K562 (cell line): ENCODE data around the gene MID2. TPM values are rescaled to one million over a fixed set of nuclear protein-coding genes. Genes with fewer than 3 reads are reported as not detected.

Source experiments
- ATAC-seq: fragments of 200-7000 bp; cut with Tn5 transposase; 3 replicates; pipeline ENCODE4 v1.9.1; 2020; ENCODE audit warnings: moderate library complexity
- Bru-seq: library from RNA; stranded (reverse); fragments of 400-500 nt; gene quantifications from one replicate; lab custom pipeline; 2021; lab: Mats Ljungman, UMichigan
- BruChase-seq, 2 experiments: library from RNA; stranded (reverse); fragments of 400-500 nt; gene quantifications; one replicate each; lab custom pipeline; 2021; lab: Mats Ljungman, UMichigan
- BruUV-seq: library from RNA; stranded (reverse); fragments of 400-500 nt; replicated peaks from 2 replicates; lab custom pipeline; 2021; lab: Mats Ljungman, UMichigan
- CTCF ChIA-PET: fragments of 300-600 bp; formaldehyde crosslinking; extraction: SDS; loops from one replicate; lab custom pipeline; 2021; ENCODE audit warnings: low intra/inter-chr PET ratio; lab: Yijun Ruan, JAX
- POLR2A ChIA-PET: fragments of 300-600, 350-650 bp; sonication (Branson Sonifier 250); formaldehyde crosslinking; extraction: SDS; loops from one replicate; lab custom pipeline; 2021; ENCODE audit warnings: antibody characterized with exemption, inconsistent platforms; lab: Yijun Ruan, JAX
- DNase-seq, 4 experiments: peaks; one replicate each; pipeline versions ENCODE4 v3.0.0 to v3.0.0-alpha.2; 2011 to 2018; ENCODE audit warnings: low spot score in 3 of 4, mixed read lengths in 3 of 4; ENCODE audit errors: extremely low read depth in 1 of 4
- FAIRE-seq: peaks from 2 replicates; lab custom pipeline; 2011; peaks lifted over from hg19 to GRCh38; lab: Jason Lieb, UNC
- H2AFZ ChIP-seq: 2 replicates; pipeline ENCODE4 v1.6.0; 2011; ENCODE audit warnings: low read depth, low read length, control low read depth, inconsistent platforms
- H3K27ac ChIP-seq: fragments of 200-600 bp; 3 replicates; pipeline ENCODE4 v1.8.0; 2011; ENCODE audit warnings: low read depth, mild to moderate bottlenecking, control low read depth, inconsistent platforms, low read length, moderate library complexity, mixed read lengths; ENCODE audit errors: extremely low read depth
- H3K27me3 ChIP-seq, 2 experiments: fragments of 300-600 bp in 1 of 2; 2 replicates in 1 of 2; 3 replicates in 1 of 2; pipeline versions ENCODE4 v1.6.0 to v1.8.0; 2011; ENCODE audit warnings: inconsistent platforms in 2 of 2, low read length in 2 of 2, mild to moderate bottlenecking in 1 of 2, mixed read lengths in 1 of 2, moderate library complexity in 1 of 2; ENCODE audit not compliant: control insufficient read depth in 2 of 2, insufficient read depth in 2 of 2
- H3K36me3 ChIP-seq: fragments of 300-600 bp; 3 replicates; pipeline ENCODE4 v1.8.0; 2011; ENCODE audit warnings: mild to moderate bottlenecking, low read length, inconsistent platforms; ENCODE audit not compliant: control insufficient read depth, insufficient read depth
- H3K4me1 ChIP-seq, 2 experiments: fragments of 200-600 bp in 1 of 2; replicated peaks in 1 of 2; 2 replicates in 1 of 2; 3 replicates in 1 of 2; pipeline versions ENCODE4 v1.5.1 to v1.8.0; 2011; ENCODE audit warnings: inconsistent platforms in 2 of 2, low read length in 2 of 2, mild to moderate bottlenecking in 1 of 2, mixed read lengths in 1 of 2, moderate library complexity in 1 of 2; ENCODE audit not compliant: control insufficient read depth in 2 of 2, insufficient read depth in 2 of 2
- H3K4me2 ChIP-seq: 2 replicates; pipeline ENCODE4 v1.6.1; 2011; ENCODE audit warnings: low read length, control low read depth, inconsistent platforms, mixed read lengths; ENCODE audit not compliant: insufficient read depth
- H3K4me3 ChIP-seq: fragments of 200-600 bp; sonication (generic), shearing (Covaris generic); 2 replicates; pipeline ENCODE4 v1.5.1; 2016; ENCODE audit warnings: control low read depth, inconsistent platforms
- H3K79me2 ChIP-seq: fragments of 200-600 bp; 3 replicates; pipeline ENCODE4 v1.8.0; 2011; ENCODE audit warnings: low read length, inconsistent platforms; ENCODE audit not compliant: control insufficient read depth, insufficient read depth
- H3K9ac ChIP-seq, 2 experiments: 2 replicates each; pipeline versions ENCODE4 v1.6.0 to v1.6.1; 2011; ENCODE audit warnings: low read depth in 2 of 2, low read length in 2 of 2, control low read depth in 1 of 2, inconsistent platforms in 1 of 2, mild to moderate bottlenecking in 1 of 2, mixed read lengths in 1 of 2; ENCODE audit not compliant: insufficient read depth in 1 of 2
- H3K9me1 ChIP-seq: one replicate; pipeline ENCODE4 v1.6.0; 2011; ENCODE audit warnings: inconsistent platforms, mild to moderate bottlenecking, low read length, moderate library complexity; ENCODE audit not compliant: control insufficient read depth, insufficient read depth
- H3K9me3 ChIP-seq: replicated peaks from 2 replicates; pipeline ENCODE4 v1.5.1; 2011; ENCODE audit warnings: low read depth, low read length, inconsistent platforms; ENCODE audit not compliant: control insufficient read depth, insufficient read depth
- H4K20me1 ChIP-seq: replicated peaks from 2 replicates; pipeline ENCODE4 v1.6.1; 2011; ENCODE audit warnings: low read length, inconsistent platforms, mixed read lengths; ENCODE audit not compliant: control insufficient read depth, insufficient read depth
- CREB3L1 ChIP-seq: fragments of 450-650 bp; IDR thresholded peaks from 2 replicates; pipeline ENCODE4 v1.6.1; 2014; ENCODE audit warnings: low read depth, mild to moderate bottlenecking, moderate library complexity, borderline replicate concordance
- SMAD2 ChIP-seq: fragments of 150-350 bp; IDR thresholded peaks from 2 replicates; pipeline ENCODE4 v1.6.1; 2014; ENCODE audit warnings: low read depth, mild to moderate bottlenecking, low read length
- STAT6 ChIP-seq: sonication (generic); formaldehyde crosslinking; IDR thresholded peaks from 2 replicates; pipeline ENCODE4 v1.8.1; 2023; ENCODE audit warnings: mild to moderate bottlenecking, missing genetic modification reagents
- TCF7L2 ChIP-seq: fragments of 150-350 bp; IDR thresholded peaks from 2 replicates; pipeline ENCODE4 v1.6.1; 2016; ENCODE audit warnings: low read depth, mild to moderate bottlenecking, low read length, moderate library complexity
- TSHZ1 ChIP-seq: fragments of 250-450 bp; sonication (Bioruptor Pico); IDR thresholded peaks from 2 replicates; pipeline ENCODE4 v1.4.0; 2020; ENCODE audit warnings: mild to moderate bottlenecking, moderate library complexity
- WGBS: fragments of 100-300 bp; shearing (Covaris generic); methylation state at CpG from one replicate; pipeline ENCODE4 v1.1.6; 2016; ENCODE audit warnings: low coverage, mixed read lengths; ENCODE audit not compliant: insufficient coverage; ENCODE audit errors: missing lambda C conversion rate; 5-methylcytosine and 5-hydroxymethylcytosine counted together
- in situ Hi-C: fragments of 300-500 bp; cut with MboI; formaldehyde crosslinking; loops from 4 replicates; pipeline ENCODE4 v1.15.0; 2018; ENCODE audit warnings: inconsistent platforms, mixed read lengths
- intact Hi-C: fragments of 100-400 bp; cut with micrococcal nuclease; formaldehyde crosslinking; loops from 2 replicates; pipeline ENCODE4 v1.14.2; 2022
- long read RNA-seq, 3 experiments: library from polyadenylated mRNA in 2 of 3; library from RNA in 1 of 3; unstranded in 2 of 3; stranded (forward) in 1 of 3; transcript quantifications; one replicate each; pipeline ENCODE4 v2.0.0, GENCODE V29; 2019 to 2022
- polyA minus RNA-seq, 3 experiments: library from RNA; depleted of rRNA, polyadenylated mRNA; stranded (reverse); fragments of >200 nt; gene quantifications; 2 replicates each; pipeline ENCODE4 v1.2.3, GENCODE V29; 2011
- polyA plus RNA-seq, 8 experiments: library from polyadenylated mRNA; depleted of rRNA in 4 of 8; stranded (reverse) in 5 of 8; unstranded in 3 of 8; fragments of >200 nt; fragmentation: Nextera tagmentation in 2 of 8; fragmentation: Illumina TruSeq in 1 of 8; extraction: Ambion mirVana in 2 of 8; extraction: Trizol in 1 of 8; gene quantifications; 2 replicates each; pipeline versions ENCODE4 v1.2.1 to v1.2.3, GENCODE V29; 2011 to 2014; ENCODE audit warnings: inconsistent platforms in 1 of 8, missing spikeins in 1 of 8
- total RNA-seq, 7 experiments: library from RNA; depleted of rRNA in 6 of 7; stranded (reverse); fragments of >200 nt in 6 of 7; fragmentation: Illumina TruSeq in 2 of 7; extraction: Trizol in 2 of 7; gene quantifications; 2 replicates each; pipeline versions ENCODE4 v1.2.1 to v1.2.3, GENCODE V29; 2011 to 2021; ENCODE audit warnings: low replicate concordance in 1 of 7

Gene MID2, protein sequence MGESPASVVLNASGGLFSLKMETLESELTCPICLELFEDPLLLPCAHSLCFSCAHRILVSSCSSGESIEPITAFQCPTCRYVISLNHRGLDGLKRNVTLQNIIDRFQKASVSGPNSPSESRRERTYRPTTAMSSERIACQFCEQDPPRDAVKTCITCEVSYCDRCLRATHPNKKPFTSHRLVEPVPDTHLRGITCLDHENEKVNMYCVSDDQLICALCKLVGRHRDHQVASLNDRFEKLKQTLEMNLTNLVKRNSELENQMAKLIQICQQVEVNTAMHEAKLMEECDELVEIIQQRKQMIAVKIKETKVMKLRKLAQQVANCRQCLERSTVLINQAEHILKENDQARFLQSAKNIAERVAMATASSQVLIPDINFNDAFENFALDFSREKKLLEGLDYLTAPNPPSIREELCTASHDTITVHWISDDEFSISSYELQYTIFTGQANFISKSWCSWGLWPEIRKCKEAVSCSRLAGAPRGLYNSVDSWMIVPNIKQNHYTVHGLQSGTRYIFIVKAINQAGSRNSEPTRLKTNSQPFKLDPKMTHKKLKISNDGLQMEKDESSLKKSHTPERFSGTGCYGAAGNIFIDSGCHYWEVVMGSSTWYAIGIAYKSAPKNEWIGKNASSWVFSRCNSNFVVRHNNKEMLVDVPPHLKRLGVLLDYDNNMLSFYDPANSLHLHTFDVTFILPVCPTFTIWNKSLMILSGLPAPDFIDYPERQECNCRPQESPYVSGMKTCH
- total RNA-seq (2011; cell fraction: chromatin; rRNA removed; ENCODE audit: low replicate concordance): not detected in 2 replicates
- not detected in 2 replicates for total RNA-seq (2011; cell fraction: nucleolus; rRNA removed)
- total RNA-seq (2011; cell fraction: nucleoplasm; rRNA removed): not detected in 2 replicates
- not detected in 2 replicates for total RNA-seq (2014; rRNA removed)
- total RNA-seq (2014; rRNA removed; fragmentation: Illumina TruSeq; extraction: Trizol): not detected in 2 replicates
- total RNA-seq (2015; rRNA removed; fragmentation: Illumina TruSeq; extraction: Trizol): not detected in 2 replicates
- 0.07 TPM in 1 of 2 replicates, not detected in the other for total RNA-seq (2021)
- polyA plus RNA-seq (2011; rRNA removed): not detected in 2 replicates
- not detected in 2 replicates for polyA plus RNA-seq (2011; cell fraction: cytosol; rRNA removed)
- polyA plus RNA-seq (2011; cell fraction: nucleus; rRNA removed): not detected in 2 replicates
- polyA plus RNA-seq (2012): not detected in 2 replicates
- polyA plus RNA-seq (2014; fragmentation: Illumina TruSeq; extraction: Trizol): not detected in 2 replicates
- not detected for polyA plus RNA-seq (2014; fragmentation: Nextera tagmentation; extraction: Ambion mirVana)
- polyA plus RNA-seq (2014; rRNA removed): not detected in 2 replicates
- 0.09 TPM in 1 of 2 replicates, not detected in the other for polyA minus RNA-seq (2011; rRNA and poly(A)+ RNA removed)
- polyA minus RNA-seq (2011; cell fraction: cytosol; rRNA and poly(A)+ RNA removed): not detected in 2 replicates
- polyA minus RNA-seq (2011; cell fraction: nucleus; rRNA and poly(A)+ RNA removed): not detected in 2 replicates
- Bru-seq, nascent RNA: percentile 11 among the genes with signal in this experiment
- BruChase-seq, experiment 1, labeled RNA remaining after a 2-hour chase: percentile 12 among the genes with signal in this experiment
- percentile 13 among the genes with signal in this experiment for BruChase-seq, experiment 2, labeled RNA remaining after a 6-hour chase
- long read RNA-seq, experiment 1: 0 reads
- long read RNA-seq, experiment 2: 0 reads
- long read RNA-seq, experiment 3: 0 reads

DNA sequence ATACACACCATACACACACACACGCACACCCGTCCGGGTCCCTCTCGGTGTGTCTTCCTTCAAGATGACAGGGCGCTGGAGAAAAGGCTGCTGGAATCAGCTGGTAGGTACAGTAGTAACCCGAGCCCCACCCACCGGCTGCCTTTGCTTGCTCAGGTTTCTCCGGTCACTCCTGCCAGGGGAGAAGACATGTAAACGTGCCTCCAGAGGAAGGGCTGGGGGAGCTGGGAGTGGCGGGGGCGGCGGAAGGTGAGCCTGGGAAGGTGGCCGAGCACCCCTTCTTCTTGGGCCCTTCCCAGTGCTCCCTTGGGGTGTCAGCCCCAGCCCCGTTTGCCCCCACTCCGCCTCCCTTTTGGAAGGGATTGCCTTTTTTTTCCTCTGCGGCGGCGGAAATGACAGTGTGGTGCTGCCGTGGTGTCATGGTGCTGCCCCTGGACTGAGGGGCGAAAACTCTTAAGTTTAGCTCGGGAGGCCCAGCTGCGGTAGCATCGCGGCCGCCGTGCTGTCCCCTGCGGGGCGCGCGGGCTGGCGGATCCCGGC is at the start of gene MID2:
TSS of gene MID2 (plus strand) at position 169 of the 540 bp plus-strand sequence. CDS start 561 bp downstream, outside the sequence.
- H2AFZ ChIP-seq: no peak within 1 kb of the TSS
- in situ Hi-C loops (no loop called here), intact Hi-C loops (no loop called here)
- no peak for TF ChIP-seq CREB3L1
- no peak for TF ChIP-seq SMAD2
- TF ChIP-seq TSHZ1: no peak
- TF ChIP-seq TCF7L2: no peak
- no peak for TF ChIP-seq STAT6

More for the DNA sequence above, at the start of gene MID2:
- no peak within 1 kb of the TSS for H3K4me3 ChIP-seq
- no peak for ATAC-seq
- H3K36me3 ChIP-seq: no peaks in the 10 kb centered on the region
- ChIA-PET CTCF (no interaction called here), POLR2A (no interaction called here)
- BruUV-seq: no TSS peak
- peaks cover 2 to 24% of the 10 kb centered on the region in 2 experiments; a peak in 2 of 5 replicates for H3K27me3 ChIP-seq
- H3K79me2 ChIP-seq: no peaks in the 10 kb centered on the region
- no peak within 1 kb of the TSS for H3K9ac ChIP-seq
- no peaks in the 10 kb centered on the region for H3K9me3 ChIP-seq
- no peak for FAIRE-seq
- peaks cover 0 to 12% of the 10 kb centered on the region in 2 experiments; a peak in 2 of 5 replicates for H3K4me1 ChIP-seq
- WGBS: 4% methylated on average over 12 of the region's 32 CpGs
- H4K20me1 ChIP-seq: no peaks in the 10 kb centered on the region
- DNase-seq: no peak
- no peak within 1 kb of the TSS for H3K4me2 ChIP-seq
- H3K27ac ChIP-seq: no peak within 1 kb of the TSS
- no peaks in the 10 kb centered on the region for H3K9me1 ChIP-seq
